Stimulated activated CD8-positive, alpha-beta memory T cell treated with anti-CD3 and anti-CD28 coated beads, Interleukin-4, amount 100 ng/mL, for 48 hours (primary cell): Measurements from ENCODE around the gene ZNF735.
"Not testable (repeated sequence)": the region's sequence is repeated elsewhere in the genome, so short reads cannot be mapped to it uniquely, and the experiment has no call there.

Source experiments
- DNase-seq: peaks from one replicate; pipeline ENCODE4 v3.0.0-alpha.2; 2020

The ZNF735 gene

GRCh38 chr7:64206903-64207302, at the start of gene ZNF735:
Gene ZNF735 (plus strand): TSS chr7:64207203. CDS start chr7:64207203, 0 bp downstream.
- no peak for DNase-seq

- not testable (repeated sequence) for DNase-seq
Observed at GRCh38 chr7:64170974-64171373, 36.0 kb upstream of the ZNF735 start.

DNA sequence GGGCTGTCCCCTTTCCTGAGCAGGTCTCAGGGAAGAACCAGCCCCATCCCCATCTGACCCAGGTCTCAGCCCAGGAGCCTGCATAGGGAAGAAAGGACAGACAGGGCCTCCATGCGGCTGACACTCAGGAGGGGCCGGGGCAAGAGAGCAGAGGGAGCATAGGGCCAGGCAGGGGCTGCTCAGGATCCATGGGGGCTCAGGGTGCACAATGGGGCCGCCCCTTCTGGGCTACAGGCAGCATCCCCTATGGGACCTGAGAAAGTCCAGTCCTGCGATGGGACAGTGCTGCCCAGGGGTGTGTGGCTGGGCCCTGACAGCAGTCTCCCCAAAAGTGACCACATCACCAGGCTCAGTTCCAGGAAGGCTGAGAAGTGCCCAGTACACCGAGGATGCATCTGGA, 32.7 kb upstream of the ZNF735 start:
- DNase-seq, result no peak

- DNase-seq, result no peak
Observed at GRCh38 chr7:64174941-64175340, 32.1 kb upstream of the ZNF735 start.

DNA sequence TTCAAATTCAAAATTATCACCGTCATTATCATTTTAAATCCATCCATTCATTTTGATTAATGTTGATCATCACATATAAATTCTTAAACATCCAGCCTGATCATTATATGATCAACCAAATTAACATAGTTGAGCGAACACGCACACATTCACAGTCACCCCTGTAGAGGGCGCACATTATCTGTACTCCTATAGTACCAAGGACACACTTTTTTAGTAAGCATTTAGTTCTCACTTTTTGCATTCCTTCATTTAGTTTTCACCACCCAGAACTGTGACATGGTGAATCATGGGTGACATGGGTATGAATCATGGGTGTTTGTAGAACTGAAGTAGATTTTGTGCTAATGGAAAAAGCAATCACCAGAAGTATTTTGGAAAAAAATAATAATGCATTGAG, 26.0 kb upstream of the ZNF735 start:
- DNase-seq, result no peak

DNA sequence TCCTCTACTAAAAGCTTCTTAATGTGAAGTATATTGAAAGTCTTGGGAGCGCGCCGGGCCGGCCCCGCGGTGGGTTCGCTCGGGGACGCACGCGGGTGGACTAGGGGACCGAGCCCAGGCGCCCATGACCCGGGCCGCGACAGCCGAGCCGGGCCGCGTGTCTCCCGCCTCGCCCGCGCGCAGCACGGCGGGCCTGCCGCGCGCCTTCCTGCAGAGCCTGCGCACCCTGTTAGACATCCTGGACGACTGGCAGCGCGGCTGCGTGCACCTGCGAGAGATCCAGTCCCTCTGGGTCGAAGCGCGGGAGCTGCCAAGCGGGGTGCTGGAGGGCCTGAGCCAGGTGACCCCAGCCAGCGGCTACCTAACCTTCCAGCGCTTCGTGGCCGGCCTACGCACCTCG, 25.4 kb upstream of the ZNF735 start:
- no peak for DNase-seq

DNA sequence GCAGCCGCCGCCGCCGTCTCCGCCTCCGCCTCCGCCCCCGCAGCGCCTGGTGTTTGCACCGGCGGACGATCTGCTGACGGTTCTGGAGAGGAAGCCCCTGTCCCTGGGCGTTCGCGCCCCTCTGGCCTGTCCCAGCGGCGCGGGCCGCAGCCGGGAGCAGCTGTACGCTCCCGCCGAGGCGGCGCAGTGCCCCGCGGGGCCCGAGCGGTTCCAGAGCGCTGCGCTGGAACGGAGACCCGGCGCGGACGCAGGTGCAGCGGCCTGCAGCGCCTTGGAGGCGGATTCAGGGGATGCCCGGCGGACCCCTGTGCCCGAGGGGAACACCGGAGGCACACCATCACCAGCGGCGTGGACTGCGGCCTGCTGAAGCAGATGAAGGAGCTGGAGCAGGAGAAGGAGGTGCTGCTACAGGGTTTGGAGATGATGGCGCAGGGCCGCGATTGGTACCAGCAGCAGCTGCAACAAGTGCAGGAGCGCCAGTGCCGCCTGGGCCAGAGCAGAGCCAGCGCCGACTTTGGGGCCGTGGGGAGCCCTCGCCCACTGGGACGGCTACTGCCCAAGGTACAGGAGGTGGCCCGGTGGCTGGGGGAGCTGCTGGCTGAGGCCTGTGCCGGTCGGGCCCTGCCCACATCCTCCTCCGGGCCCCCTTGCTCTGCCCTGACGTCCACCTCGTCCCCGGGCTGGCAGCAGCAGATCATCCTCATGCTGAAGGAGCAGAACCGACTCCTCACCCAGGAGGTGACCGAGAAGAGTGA, 24.8 kb upstream of the ZNF735 start:
- no peak for DNase-seq

- peak; percentile 70 for DNase-seq
Observed at GRCh38 chr7:64183126-64183742, 23.8 kb upstream of the ZNF735 start.

DNA sequence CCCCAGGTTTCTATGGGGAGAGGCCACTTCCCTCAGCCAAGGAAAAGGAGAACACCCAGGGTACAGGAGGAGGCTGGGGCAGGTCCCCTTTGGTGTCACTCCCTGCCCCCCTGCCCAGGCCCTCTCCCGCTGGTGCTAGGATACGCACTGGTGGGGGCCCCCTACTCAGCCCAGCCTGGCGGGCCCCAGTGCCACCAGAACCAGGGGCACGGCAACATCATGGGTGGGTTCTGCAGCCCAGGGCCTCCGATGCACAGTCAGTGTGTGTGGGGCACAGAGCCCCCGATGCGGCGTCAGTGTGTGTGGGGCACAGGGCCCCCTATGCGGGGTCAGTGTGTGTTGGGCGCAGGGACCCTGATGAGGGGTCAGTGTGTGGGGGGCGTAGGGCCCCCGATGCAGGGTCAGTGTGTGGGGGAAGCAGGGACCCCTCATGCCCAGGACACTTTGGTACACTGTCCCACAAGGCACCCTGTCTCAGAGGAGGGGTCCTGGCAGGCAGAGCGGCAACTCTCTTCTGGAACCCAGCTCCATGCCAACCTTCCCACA, 23.1 kb upstream of the ZNF735 start:
- no peak for DNase-seq

DNA sequence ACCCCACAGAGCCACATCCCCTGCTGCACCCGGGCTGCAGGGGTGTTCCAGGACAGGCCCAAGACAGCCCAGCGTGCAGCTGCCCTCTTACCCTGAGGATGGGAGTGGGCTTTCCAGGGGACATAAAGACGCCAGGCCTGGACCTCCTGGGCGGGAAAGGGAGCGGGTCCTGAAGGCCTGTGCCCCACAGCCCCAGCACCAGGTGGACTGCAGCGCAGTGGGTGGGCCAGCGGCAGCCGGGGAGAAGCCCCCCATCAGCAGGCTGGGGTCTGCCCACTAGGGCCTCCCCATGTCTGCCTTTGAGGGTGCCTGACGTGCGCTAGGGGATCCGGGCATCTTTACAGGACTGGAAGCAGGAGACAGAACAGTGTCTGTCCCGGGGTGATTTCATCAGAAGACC, 22.6 kb upstream of the ZNF735 start:
- DNase-seq, result no peak

- DNase-seq, result no peak
Observed at GRCh38 chr7:64187408-64187807, 19.6 kb upstream of the ZNF735 start.

- no peak for DNase-seq
Observed at GRCh38 chr7:64192148-64192704, 14.8 kb upstream of the ZNF735 start.

DNA sequence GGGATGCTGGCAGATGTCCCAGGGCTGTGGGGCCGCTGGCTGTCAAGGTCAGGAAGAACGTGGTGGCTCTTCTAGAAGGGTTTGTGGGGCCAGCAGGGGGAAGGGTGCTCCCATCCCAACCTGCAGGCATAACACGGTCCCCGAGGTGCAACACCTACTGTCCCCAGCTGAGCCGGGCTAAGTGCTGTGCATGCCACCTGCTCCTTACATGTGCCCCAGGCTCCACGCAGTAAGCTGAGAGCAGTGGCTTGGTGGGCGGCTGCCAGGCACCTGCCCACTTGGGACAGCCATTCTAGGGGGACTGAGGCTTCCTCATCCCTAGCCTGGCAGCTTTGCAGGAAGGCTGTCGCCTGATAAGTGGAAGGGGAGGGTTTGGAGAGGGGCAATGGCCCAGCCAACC, 14.2 kb upstream of the ZNF735 start:
- DNase-seq, result no peak

DNA sequence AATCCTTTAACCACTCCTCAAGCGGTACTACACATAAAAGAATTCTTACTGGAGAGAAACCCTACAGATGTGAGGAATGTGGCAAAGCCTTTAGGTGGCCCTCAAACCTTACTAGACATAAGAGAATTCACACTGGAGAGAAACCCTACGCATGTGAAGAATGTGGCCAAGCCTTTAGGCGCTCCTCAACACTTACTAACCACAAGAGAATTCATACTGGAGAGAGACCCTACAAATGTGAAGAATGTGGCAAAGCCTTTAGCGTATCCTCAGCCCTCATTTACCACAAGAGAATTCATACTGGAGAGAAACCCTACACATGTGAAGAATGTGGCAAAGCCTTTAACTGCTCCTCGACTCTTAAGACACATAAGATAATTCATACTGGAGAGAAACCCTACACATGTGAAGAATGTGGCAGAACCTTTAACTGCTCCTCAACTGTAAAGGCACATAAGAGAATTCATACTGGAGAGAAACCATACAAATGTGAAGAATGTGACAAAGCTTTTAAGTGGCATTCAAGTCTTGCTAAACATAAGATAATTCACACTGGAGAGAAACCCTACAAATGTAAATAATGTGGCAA, 12.8 kb downstream of the ZNF735 start:
- not testable (repeated sequence) for DNase-seq

DNA sequence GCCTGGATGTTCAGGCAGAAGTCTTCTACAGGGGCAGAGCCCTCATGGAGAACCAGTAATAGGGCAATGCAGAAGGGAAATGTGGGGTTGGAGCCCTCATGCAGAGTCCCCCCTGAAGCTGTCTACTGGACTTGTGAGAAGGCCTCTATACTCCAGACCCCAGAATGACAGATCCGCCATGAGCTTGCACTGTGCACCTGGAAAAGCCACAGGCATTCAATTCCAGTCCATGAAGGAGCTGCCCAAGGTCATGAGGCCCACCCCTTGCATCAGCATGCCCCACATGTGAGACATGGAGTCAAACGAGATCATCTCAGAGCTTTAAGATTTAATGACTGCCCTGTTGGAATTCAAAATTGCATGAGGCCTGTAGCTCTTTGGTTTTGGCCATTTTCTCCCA, 16.4 kb downstream of the ZNF735 start:
- DNase-seq, result no peak

- DNase-seq, result not testable (repeated sequence)
Observed at GRCh38 chr7:64228174-64228573, 21.2 kb downstream of the ZNF735 start, which contains the start of gene ZNF679. Gene ZNF679 (plus strand): TSS chr7:64228474. CDS start chr7:64249118, 20,644 bp downstream.

DNA sequence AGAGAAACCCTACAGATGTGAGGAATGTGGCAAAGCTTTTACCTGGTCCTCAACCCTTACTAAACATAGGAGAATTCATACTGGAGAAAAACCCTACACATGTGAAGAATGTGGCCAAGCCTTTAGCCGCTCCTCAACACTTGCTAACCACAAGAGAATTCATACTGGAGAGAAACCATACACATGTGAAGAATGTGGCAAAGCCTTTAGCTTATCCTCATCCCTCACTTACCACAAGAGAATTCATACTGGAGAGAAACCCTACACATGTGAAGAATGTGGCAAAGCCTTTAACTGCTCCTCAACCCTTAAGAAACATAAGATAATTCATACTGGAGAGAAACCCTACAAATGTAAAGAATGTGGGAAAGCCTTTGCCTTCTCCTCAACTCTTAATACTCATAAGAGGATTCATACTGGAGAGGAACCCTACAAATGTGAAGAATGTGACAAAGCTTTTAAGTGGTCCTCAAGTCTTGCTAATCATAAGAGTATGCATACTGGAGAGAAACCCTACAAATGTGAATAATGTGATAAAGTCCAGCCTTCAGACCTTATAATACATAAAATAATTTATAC, 59.4 kb downstream of the ZNF735 start:
- no peak for DNase-seq
